Activated B cell treated with CpG ODN at 0.5 μM for 24 hours (primary cell): ENCODE data around the gene ARHGAP5. TPM values are rescaled to one million over a fixed set of nuclear protein-coding genes. Genes with fewer than 3 reads are reported as not detected.
A peak's percentile ranks its signal among the peaks of the same experiment; 100 is the strongest.

Experiments used
- ATAC-seq: fragments of 200-7000 bp; cut with Tn5 transposase; one replicate; pipeline ENCODE4 v1.10.0; 2021; ENCODE audit warnings: low read depth, mild to moderate bottlenecking, moderate library complexity
- CTCF ChIA-PET: fragments of 350-600 bp; sonication (Branson Sonifier 250); formaldehyde crosslinking; loops from one replicate; lab custom pipeline; 2021; ENCODE audit warnings: antibody characterized with exemption; lab: Charles Lee
- POLR2A ChIA-PET: fragments of 350-600 bp; sonication (Branson Sonifier 250); formaldehyde crosslinking; loops from one replicate; lab custom pipeline; 2021; ENCODE audit warnings: antibody characterized with exemption; lab: Charles Lee
- DNase-seq: peaks from one replicate; pipeline ENCODE4 v3.0.0; 2022
- H3K27ac Mint-ChIP-seq: one replicate; pipeline ENCODE4 v1.8.0; 2020; ENCODE audit warnings: mixed read lengths
- H3K27me3 Mint-ChIP-seq: one replicate; pipeline ENCODE4 v1.8.0; 2021; ENCODE audit warnings: mixed read lengths
- H3K36me3 Mint-ChIP-seq: one replicate; pipeline ENCODE4 v1.8.0; 2021; ENCODE audit warnings: low read depth, mixed read lengths
- H3K4me1 Mint-ChIP-seq: one replicate; pipeline ENCODE4 v1.8.0; 2021; ENCODE audit warnings: mixed read lengths
- H3K4me3 Mint-ChIP-seq: one replicate; pipeline ENCODE4 v1.8.0; 2020; ENCODE audit warnings: mild to moderate bottlenecking, mixed read lengths
- H3K9me3 Mint-ChIP-seq: one replicate; pipeline ENCODE4 v1.8.0; 2020; ENCODE audit warnings: mixed read lengths
- intact Hi-C: fragments of 100-400 bp; cut with micrococcal nuclease; formaldehyde crosslinking; loops from one replicate; pipeline ENCODE4 v1.15.1; 2024
- total RNA-seq: library from RNA; stranded (reverse); gene quantifications from 2 replicates; pipeline ENCODE4 v1.2.3, GENCODE V29; 2022
- TF ChIP-seq, protein P1 (sequence below): fragments of 200-600 bp; IDR thresholded peaks from one replicate; pipeline ENCODE4 v1.8.0; 2022; ENCODE audit warnings: antibody characterized with exemption, mild to moderate bottlenecking

Gene ARHGAP5
- total RNA-seq, 1 donor from 2014 or later, result 54.4 TPM

DNA sequence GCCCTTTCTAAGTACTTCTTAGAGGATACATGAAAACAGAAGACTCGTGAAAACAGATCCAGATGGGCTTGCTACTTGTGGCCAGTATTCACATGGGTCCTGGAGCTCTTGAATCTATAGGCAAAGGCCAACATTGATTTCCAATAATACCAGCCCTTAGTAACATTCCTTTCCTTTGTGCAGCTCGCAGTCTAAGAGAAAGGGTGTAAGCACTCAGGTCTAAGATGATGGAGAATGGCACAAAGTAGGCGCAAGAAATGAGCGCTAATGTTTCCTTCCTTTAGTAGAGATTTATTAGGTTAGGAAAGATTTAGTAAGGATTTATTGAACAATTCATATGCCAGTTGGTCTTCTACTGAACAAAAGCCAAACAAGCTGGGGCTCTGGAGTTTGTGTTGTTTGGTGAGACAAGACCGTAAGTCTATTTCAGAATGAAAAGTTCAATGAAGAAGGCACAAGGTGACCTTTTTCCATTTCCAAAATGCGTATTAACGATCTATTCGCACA, 125.4 kb downstream of the ARHGAP5 start:
- CTCF ChIA-PET, result interaction anchor here (0.8 kb wide), 1 partner anchor 49 kb away, joined by 3 read pairs; no protein-coding TSS in a partner anchor
- DNase-seq, result no peak
- Mint-ChIP-seq H3K36me3 (peaks cover 10% of the 10 kb centered on the region), H3K9me3 (no peaks in the 10 kb centered on the region), H3K27me3 (no peaks in the 10 kb centered on the region), H3K4me1 (peaks cover 51% of the 10 kb centered on the region), H3K27ac (peak overlapping the region; percentile 100), H3K4me3 (peak overlapping the region; percentile 87)
- POLR2A ChIA-PET, result interaction anchor here (1.1 to 3.0 kb wide), 5 partner anchors 122 to 1176 kb away, joined by 3 to 53 read pairs (median 4); partner anchors contain the start of genes ARHGAP5, DTD2, HEATR5A and STRN3
- no peak for ATAC-seq
- intact Hi-C loops, result loop anchor here (2.0 to 10.0 kb wide), 4 partner anchors 50 to 1328 kb away; partner anchors contain the start of genes AP4S1, COCH and STRN3
- TF ChIP-seq, protein P1, sequence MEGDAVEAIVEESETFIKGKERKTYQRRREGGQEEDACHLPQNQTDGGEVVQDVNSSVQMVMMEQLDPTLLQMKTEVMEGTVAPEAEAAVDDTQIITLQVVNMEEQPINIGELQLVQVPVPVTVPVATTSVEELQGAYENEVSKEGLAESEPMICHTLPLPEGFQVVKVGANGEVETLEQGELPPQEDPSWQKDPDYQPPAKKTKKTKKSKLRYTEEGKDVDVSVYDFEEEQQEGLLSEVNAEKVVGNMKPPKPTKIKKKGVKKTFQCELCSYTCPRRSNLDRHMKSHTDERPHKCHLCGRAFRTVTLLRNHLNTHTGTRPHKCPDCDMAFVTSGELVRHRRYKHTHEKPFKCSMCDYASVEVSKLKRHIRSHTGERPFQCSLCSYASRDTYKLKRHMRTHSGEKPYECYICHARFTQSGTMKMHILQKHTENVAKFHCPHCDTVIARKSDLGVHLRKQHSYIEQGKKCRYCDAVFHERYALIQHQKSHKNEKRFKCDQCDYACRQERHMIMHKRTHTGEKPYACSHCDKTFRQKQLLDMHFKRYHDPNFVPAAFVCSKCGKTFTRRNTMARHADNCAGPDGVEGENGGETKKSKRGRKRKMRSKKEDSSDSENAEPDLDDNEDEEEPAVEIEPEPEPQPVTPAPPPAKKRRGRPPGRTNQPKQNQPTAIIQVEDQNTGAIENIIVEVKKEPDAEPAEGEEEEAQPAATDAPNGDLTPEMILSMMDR, result no peak

DNA sequence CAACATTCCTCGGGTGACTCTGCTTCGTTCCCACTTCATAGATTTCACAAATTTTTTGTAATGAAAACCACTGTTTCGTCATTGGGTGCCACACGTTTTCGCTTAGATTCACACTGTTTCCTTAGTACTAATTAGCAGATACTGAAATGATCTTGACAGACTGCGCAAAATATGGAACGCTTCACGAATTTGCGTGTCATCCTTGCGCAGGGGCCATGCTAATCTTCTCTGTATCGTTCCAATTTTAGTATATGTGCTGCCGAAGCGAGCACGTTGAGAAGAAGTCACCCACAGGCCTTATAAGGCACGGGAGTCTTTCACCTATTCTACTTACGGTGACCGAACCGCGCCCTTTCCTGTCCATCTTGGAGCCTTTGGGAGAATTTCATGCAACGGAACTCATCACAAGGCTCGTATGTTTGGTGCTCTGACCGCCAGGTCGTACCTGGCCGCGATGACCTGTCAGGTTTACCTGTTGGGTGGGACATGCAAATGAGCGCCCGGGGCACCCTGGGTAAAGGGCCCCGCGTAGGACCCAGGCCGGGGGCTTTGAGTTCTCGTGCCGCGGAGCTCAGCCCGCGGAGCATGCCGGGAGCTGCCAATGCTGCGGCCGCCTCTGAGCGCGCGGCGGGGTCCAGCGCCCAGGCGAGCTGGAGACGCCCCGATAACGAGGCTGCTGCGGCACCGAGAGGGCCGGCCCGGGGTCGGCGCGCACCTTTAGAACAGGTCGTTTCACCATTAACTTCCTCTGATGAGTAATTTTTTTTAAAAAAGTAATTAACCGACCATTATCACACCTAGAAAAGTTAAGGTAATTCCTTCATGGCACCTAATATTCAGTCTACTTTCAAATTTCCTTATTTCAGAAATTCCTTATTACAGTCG, 126.1 kb downstream of the ARHGAP5 start, which contains the start of gene RNU6-8:
TSS of gene RNU6-8 (minus strand) at position 272 of the 885 bp plus-strand sequence.
- intact Hi-C loops, result loop anchor here (1.0 to 10.0 kb wide), 10 partner anchors 50 to 1328 kb away; partner anchors contain the start of genes AP4S1, ARHGAP5, COCH and DTD2
- peaks cover 10% of the 10 kb centered on the region for H3K36me3 Mint-ChIP-seq
- peak within 1 kb of the TSS; percentile 100 for H3K27ac Mint-ChIP-seq
- H3K4me3 Mint-ChIP-seq, result peak within 1 kb of the TSS; percentile 87
- no peaks in the 10 kb centered on the region for H3K9me3 Mint-ChIP-seq
- DNase-seq (peak; percentile 84), ATAC-seq (peak; percentile 78)
- H3K27me3 Mint-ChIP-seq, result no peaks in the 10 kb centered on the region
- TF ChIP-seq, protein P1, result no peak
- POLR2A ChIA-PET, result interaction anchor here (0.6 to 3.0 kb wide), 11 partner anchors 16 to 1177 kb away, joined by 3 to 53 read pairs (median 3); partner anchors contain the start of genes ARHGAP5, DTD2, HEATR5A and NUBPL
- CTCF ChIA-PET, result interaction anchor here (0.8 to 1.0 kb wide), 3 partner anchors 48 to 129 kb away, joined by 3 to 4 read pairs (median 4); partner anchors contain the start of gene ARHGAP5
- H3K4me1 Mint-ChIP-seq, result peaks cover 51% of the 10 kb centered on the region

DNA sequence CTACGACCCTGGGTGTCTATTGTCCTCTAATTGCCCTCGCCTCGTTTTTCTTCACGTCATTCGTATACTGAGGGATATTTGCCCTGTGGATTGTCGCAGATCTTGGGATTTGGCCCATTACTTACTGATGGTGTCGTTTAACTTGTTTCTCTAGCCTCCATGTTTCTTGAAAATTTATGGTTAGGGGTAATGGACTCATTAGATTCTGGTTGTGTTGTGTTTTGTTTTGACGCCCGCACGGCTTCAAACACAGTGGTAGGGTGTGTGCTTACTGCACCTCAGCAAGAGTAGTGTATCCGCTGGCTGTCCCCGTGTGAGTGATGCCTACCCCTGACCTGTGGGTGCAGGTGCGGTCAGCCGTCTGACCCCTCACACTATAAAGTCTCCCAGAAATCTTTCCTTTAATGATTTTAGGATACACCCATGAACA, 126.8 kb downstream of the ARHGAP5 start:
- H3K27me3 Mint-ChIP-seq, result no peaks in the 10 kb centered on the region
- H3K27ac Mint-ChIP-seq, result peak overlapping the region; percentile 100
- intact Hi-C loops, result loop anchor here (1.0 to 10.0 kb wide), 10 partner anchors 49 to 1329 kb away; partner anchors contain the start of genes AP4S1, ARHGAP5, COCH and DTD2
- ChIA-PET POLR2A (interaction anchor here (0.6 to 3.0 kb wide), 10 partner anchors 15 to 1177 kb away, joined by 3 to 53 read pairs (median 3); partner anchors contain the start of genes ARHGAP5, DTD2, HEATR5A and NUBPL), CTCF (interaction anchor here (1.0 kb wide), 2 partner anchors 127 to 130 kb away, joined by 4 read pairs; partner anchors contain the start of gene ARHGAP5)
- H3K4me1 Mint-ChIP-seq, result peaks cover 51% of the 10 kb centered on the region
- peaks cover 10% of the 10 kb centered on the region for H3K36me3 Mint-ChIP-seq
- DNase-seq, result no peak
- peak overlapping the region; percentile 87 for H3K4me3 Mint-ChIP-seq
- no peak for ATAC-seq
- TF ChIP-seq, protein P1, result no peak
- H3K9me3 Mint-ChIP-seq, result no peaks in the 10 kb centered on the region

DNA sequence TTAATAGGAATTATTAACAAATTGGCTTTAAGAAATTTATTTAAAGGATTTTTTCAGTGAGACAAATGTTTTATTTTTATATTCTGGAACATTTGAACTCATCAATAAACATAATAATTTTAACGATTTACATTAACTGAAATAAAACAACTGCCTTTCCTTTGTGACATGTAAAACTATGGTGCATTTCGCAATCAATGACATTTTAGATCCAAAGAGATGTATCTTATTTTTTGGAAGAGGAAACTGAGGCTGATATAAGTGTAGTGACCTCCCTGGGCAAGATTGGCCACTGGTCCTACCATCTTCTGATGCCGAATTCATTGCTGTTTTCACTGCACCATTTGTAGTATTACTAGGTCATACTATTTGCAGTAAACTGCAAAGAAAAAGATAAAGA, 128.4 kb downstream of the ARHGAP5 start:
- Mint-ChIP-seq H3K36me3 (peaks cover 10% of the 10 kb centered on the region), H3K4me1 (peaks cover 45% of the 10 kb centered on the region), H3K27ac (peak overlapping the region; percentile 51), H3K27me3 (peaks cover 3% of the 10 kb centered on the region), H3K4me3 (peak overlapping the region; percentile 24), H3K9me3 (no peaks in the 10 kb centered on the region)
- ChIA-PET POLR2A (interaction anchor here (0.7 to 1.3 kb wide), 2 partner anchors 128 to 132 kb away, joined by 4 to 20 read pairs; partner anchors contain the start of gene ARHGAP5), CTCF (interaction anchor here (1.3 kb wide), 1 partner anchor 132 kb away, joined by 4 read pairs; no protein-coding TSS in a partner anchor)
- TF ChIP-seq, protein P1, result no peak
- ATAC-seq (no peak), DNase-seq (no peak)
- intact Hi-C loops, result loop anchor here (10.0 kb wide), 1 partner anchor 1331 kb away; the partner anchor contains the start of gene COCH
